K562 (cell line): ENCODE results near the gene ZBP1. TPM values are rescaled to one million over a fixed set of nuclear protein-coding genes. Genes with fewer than 3 reads are reported as not detected.

Experiments
- ATAC-seq: fragments of 200-7000 bp; cut with Tn5 transposase; 3 replicates; pipeline ENCODE4 v1.9.1; 2020; ENCODE audit warnings: moderate library complexity
- BruUV-seq: library from RNA; stranded (reverse); fragments of 400-500 nt; replicated peaks from 2 replicates; lab custom pipeline; 2021; lab: Mats Ljungman, UMichigan
- CTCF ChIA-PET: fragments of 300-600 bp; formaldehyde crosslinking; extraction: SDS; loops from one replicate; lab custom pipeline; 2021; ENCODE audit warnings: low intra/inter-chr PET ratio; lab: Yijun Ruan, JAX
- POLR2A ChIA-PET: fragments of 300-600, 350-650 bp; sonication (Branson Sonifier 250); formaldehyde crosslinking; extraction: SDS; loops from one replicate; lab custom pipeline; 2021; ENCODE audit warnings: antibody characterized with exemption, inconsistent platforms; lab: Yijun Ruan, JAX
- DNase-seq, 4 experiments: peaks; one replicate each; pipeline versions ENCODE4 v3.0.0 to v3.0.0-alpha.2; 2011 to 2018; ENCODE audit warnings: low spot score in 3 of 4, mixed read lengths in 3 of 4; ENCODE audit errors: extremely low read depth in 1 of 4
- FAIRE-seq: peaks from 2 replicates; lab custom pipeline; 2011; peaks lifted over from hg19 to GRCh38; lab: Jason Lieb, UNC
- H2AFZ ChIP-seq: 2 replicates; pipeline ENCODE4 v1.6.0; 2011; ENCODE audit warnings: low read depth, low read length, control low read depth, inconsistent platforms
- H3K27ac ChIP-seq: fragments of 200-600 bp; 3 replicates; pipeline ENCODE4 v1.8.0; 2011; ENCODE audit warnings: low read depth, mild to moderate bottlenecking, control low read depth, inconsistent platforms, low read length, moderate library complexity, mixed read lengths; ENCODE audit errors: extremely low read depth
- H3K27me3 ChIP-seq, 2 experiments: fragments of 300-600 bp in 1 of 2; 2 replicates in 1 of 2; 3 replicates in 1 of 2; pipeline versions ENCODE4 v1.6.0 to v1.8.0; 2011; ENCODE audit warnings: inconsistent platforms in 2 of 2, low read length in 2 of 2, mild to moderate bottlenecking in 1 of 2, mixed read lengths in 1 of 2, moderate library complexity in 1 of 2; ENCODE audit not compliant: control insufficient read depth in 2 of 2, insufficient read depth in 2 of 2
- H3K36me3 ChIP-seq: fragments of 300-600 bp; 3 replicates; pipeline ENCODE4 v1.8.0; 2011; ENCODE audit warnings: mild to moderate bottlenecking, low read length, inconsistent platforms; ENCODE audit not compliant: control insufficient read depth, insufficient read depth
- H3K4me1 ChIP-seq, 2 experiments: fragments of 200-600 bp in 1 of 2; replicated peaks in 1 of 2; 2 replicates in 1 of 2; 3 replicates in 1 of 2; pipeline versions ENCODE4 v1.5.1 to v1.8.0; 2011; ENCODE audit warnings: inconsistent platforms in 2 of 2, low read length in 2 of 2, mild to moderate bottlenecking in 1 of 2, mixed read lengths in 1 of 2, moderate library complexity in 1 of 2; ENCODE audit not compliant: control insufficient read depth in 2 of 2, insufficient read depth in 2 of 2
- H3K4me2 ChIP-seq: 2 replicates; pipeline ENCODE4 v1.6.1; 2011; ENCODE audit warnings: low read length, control low read depth, inconsistent platforms, mixed read lengths; ENCODE audit not compliant: insufficient read depth
- H3K4me3 ChIP-seq: fragments of 200-600 bp; sonication (generic), shearing (Covaris generic); 2 replicates; pipeline ENCODE4 v1.5.1; 2016; ENCODE audit warnings: control low read depth, inconsistent platforms
- H3K79me2 ChIP-seq: fragments of 200-600 bp; 3 replicates; pipeline ENCODE4 v1.8.0; 2011; ENCODE audit warnings: low read length, inconsistent platforms; ENCODE audit not compliant: control insufficient read depth, insufficient read depth
- H3K9ac ChIP-seq, 2 experiments: 2 replicates each; pipeline versions ENCODE4 v1.6.0 to v1.6.1; 2011; ENCODE audit warnings: low read depth in 2 of 2, low read length in 2 of 2, control low read depth in 1 of 2, inconsistent platforms in 1 of 2, mild to moderate bottlenecking in 1 of 2, mixed read lengths in 1 of 2; ENCODE audit not compliant: insufficient read depth in 1 of 2
- H3K9me1 ChIP-seq: one replicate; pipeline ENCODE4 v1.6.0; 2011; ENCODE audit warnings: inconsistent platforms, mild to moderate bottlenecking, low read length, moderate library complexity; ENCODE audit not compliant: control insufficient read depth, insufficient read depth
- H3K9me3 ChIP-seq: replicated peaks from 2 replicates; pipeline ENCODE4 v1.5.1; 2011; ENCODE audit warnings: low read depth, low read length, inconsistent platforms; ENCODE audit not compliant: control insufficient read depth, insufficient read depth
- H4K20me1 ChIP-seq: replicated peaks from 2 replicates; pipeline ENCODE4 v1.6.1; 2011; ENCODE audit warnings: low read length, inconsistent platforms, mixed read lengths; ENCODE audit not compliant: control insufficient read depth, insufficient read depth
- HIVEP1 ChIP-seq: fragments of 250-450 bp; sonication (Bioruptor Pico); IDR thresholded peaks from 2 replicates; pipeline ENCODE4 v1.4.0; 2020; ENCODE audit warnings: mild to moderate bottlenecking
- NCOA4 ChIP-seq: fragments of 450-650 bp; IDR thresholded peaks from 2 replicates; pipeline ENCODE4 v1.6.1; 2018; ENCODE audit warnings: mild to moderate bottlenecking; ENCODE audit not compliant: partially characterized antibody
- POLR2AphosphoS5 ChIP-seq: IDR thresholded peaks from 2 replicates; pipeline ENCODE4 v1.6.1; 2011; ENCODE audit warnings: mild to moderate bottlenecking, low read depth, low read length, moderate library complexity; ENCODE audit not compliant: control insufficient read depth, insufficient read depth
- SMARCA5 ChIP-seq: fragments of 450-650 bp; IDR thresholded peaks from 2 replicates; pipeline ENCODE4 v1.6.1; 2016
- ZKSCAN8 ChIP-seq: fragments of 200-800 bp; sonication (Bioruptor generic); IDR thresholded peaks from 2 replicates; pipeline ENCODE4 v1.6.1; 2016; ENCODE audit warnings: missing genetic modification characterization, missing compliant biosample characterization
- ZNF444 ChIP-seq: fragments of 250-450 bp; sonication (Bioruptor Pico); IDR thresholded peaks from 2 replicates; pipeline ENCODE4 v1.4.0; 2020; ENCODE audit warnings: mild to moderate bottlenecking, moderate library complexity
- ZNF699 ChIP-seq: fragments of 250-450 bp; sonication (Bioruptor Pico); IDR thresholded peaks from 2 replicates; pipeline ENCODE4 v1.8.0; 2021; ENCODE audit warnings: mild to moderate bottlenecking, moderate library complexity; ENCODE audit not compliant: insufficient replicate concordance
- ZSCAN32 ChIP-seq: fragments of 450-650 bp; formaldehyde crosslinking; IDR thresholded peaks from 2 replicates; pipeline ENCODE4 v1.4.0; 2020; ENCODE audit warnings: mild to moderate bottlenecking, moderate library complexity
- WGBS: fragments of 100-300 bp; shearing (Covaris generic); methylation state at CpG from one replicate; pipeline ENCODE4 v1.1.6; 2016; ENCODE audit warnings: low coverage, mixed read lengths; ENCODE audit not compliant: insufficient coverage; ENCODE audit errors: missing lambda C conversion rate; 5-methylcytosine and 5-hydroxymethylcytosine counted together
- in situ Hi-C: fragments of 300-500 bp; cut with MboI; formaldehyde crosslinking; loops from 4 replicates; pipeline ENCODE4 v1.15.0; 2018; ENCODE audit warnings: inconsistent platforms, mixed read lengths
- intact Hi-C: fragments of 100-400 bp; cut with micrococcal nuclease; formaldehyde crosslinking; loops from 2 replicates; pipeline ENCODE4 v1.14.2; 2022
- polyA plus RNA-seq, 8 experiments: library from polyadenylated mRNA; depleted of rRNA in 4 of 8; stranded (reverse) in 5 of 8; unstranded in 3 of 8; fragments of >200 nt; fragmentation: Nextera tagmentation in 2 of 8; fragmentation: Illumina TruSeq in 1 of 8; extraction: Ambion mirVana in 2 of 8; extraction: Trizol in 1 of 8; gene quantifications; 2 replicates each; pipeline versions ENCODE4 v1.2.1 to v1.2.3, GENCODE V29; 2011 to 2014; ENCODE audit warnings: inconsistent platforms in 1 of 8, missing spikeins in 1 of 8
- total RNA-seq, 7 experiments: library from RNA; depleted of rRNA in 6 of 7; stranded (reverse); fragments of >200 nt in 6 of 7; fragmentation: Illumina TruSeq in 2 of 7; extraction: Trizol in 2 of 7; gene quantifications; 2 replicates each; pipeline versions ENCODE4 v1.2.1 to v1.2.3, GENCODE V29; 2011 to 2021; ENCODE audit warnings: low replicate concordance in 1 of 7
- TF ChIP-seq, protein P1 (sequence below): sonication (generic); formaldehyde crosslinking; IDR thresholded peaks from 2 replicates; pipeline ENCODE4 v1.8.0; 2022; ENCODE audit warnings: mild to moderate bottlenecking, missing genetic modification reagents
- TF ChIP-seq, protein P2 (sequence below), 2 experiments: fragments of 150-350 bp in 1 of 2; IDR thresholded peaks; 2 replicates each; pipeline ENCODE4 v1.6.1; 2012 to 2016; ENCODE audit warnings: low read depth in 2 of 2, low read length in 2 of 2, mild to moderate bottlenecking in 1 of 2, moderate library complexity in 1 of 2

Gene ZBP1
- total and polyA plus RNA-seq, 9 of the 15 experiments (the other 6 are each of a cell fraction or from before 2014, with no cell fraction given), result not detected

GRCh38 chr20:57655809-57656155 is 35.6 kb upstream of the ZBP1 start:
- no peak for FAIRE-seq
- Histone ChIP-seq H3K27ac (no peak overlapping the region), H4K20me1 (0 out of 2 replicates have a peak, but pooled peaks cover 9% of the 10 kb centered on the region), H3K4me2 (no peak overlapping the region), H2AFZ (no peak overlapping the region), H3K4me1 (peaks cover 0 to 18% of the 10 kb centered on the region in 2 experiments; a peak in 1 of 5 replicates), H3K27me3 (peaks cover 25 to 82% of the 10 kb centered on the region in 2 experiments; a peak in 3 of 5 replicates), H3K36me3 (no peaks in the 10 kb centered on the region), H3K9me1 (no peaks in the 10 kb centered on the region), H3K79me2 (no peaks in the 10 kb centered on the region), H3K9ac (no peak overlapping the region), H3K4me3 (no peak overlapping the region), H3K9me3 (no peaks in the 10 kb centered on the region)
- in situ Hi-C loops (no loop called here), intact Hi-C loops (loop anchor here (2.0 to 10.0 kb wide), 4 partner anchors 59 to 523 kb away; no protein-coding TSS in a partner anchor)
- peak in 1 of 4 experiments; percentile 8 for DNase-seq
- ChIA-PET CTCF (interaction anchor here (3.1 kb wide), 1 partner anchor 555 kb away, joined by 32 read pairs; no protein-coding TSS in a partner anchor), POLR2A (interaction anchor here (0.6 to 1.0 kb wide), 2 partner anchors 13 to 279 kb away, joined by 3 to 4 read pairs; no protein-coding TSS in a partner anchor)
- no TSS peak for BruUV-seq
- 5% methylated on average over 11 of the region's 11 CpGs for WGBS
- TF ChIP-seq, protein P1, sequence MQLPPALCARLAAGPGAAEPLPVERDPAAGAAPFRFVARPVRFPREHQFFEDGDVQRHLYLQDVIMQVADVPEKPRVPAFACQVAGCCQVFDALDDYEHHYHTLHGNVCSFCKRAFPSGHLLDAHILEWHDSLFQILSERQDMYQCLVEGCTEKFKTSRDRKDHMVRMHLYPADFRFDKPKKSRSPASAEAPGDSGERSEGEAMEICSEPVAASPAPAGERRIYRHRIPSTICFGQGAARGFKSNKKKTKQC (CRISPR knock-in tag), result no peak
- TF ChIP-seq NCOA4, result no peak
- TF ChIP-seq ZSCAN32 (CRISPR knock-in tag), result no peak
- TF ChIP-seq, protein P2, sequence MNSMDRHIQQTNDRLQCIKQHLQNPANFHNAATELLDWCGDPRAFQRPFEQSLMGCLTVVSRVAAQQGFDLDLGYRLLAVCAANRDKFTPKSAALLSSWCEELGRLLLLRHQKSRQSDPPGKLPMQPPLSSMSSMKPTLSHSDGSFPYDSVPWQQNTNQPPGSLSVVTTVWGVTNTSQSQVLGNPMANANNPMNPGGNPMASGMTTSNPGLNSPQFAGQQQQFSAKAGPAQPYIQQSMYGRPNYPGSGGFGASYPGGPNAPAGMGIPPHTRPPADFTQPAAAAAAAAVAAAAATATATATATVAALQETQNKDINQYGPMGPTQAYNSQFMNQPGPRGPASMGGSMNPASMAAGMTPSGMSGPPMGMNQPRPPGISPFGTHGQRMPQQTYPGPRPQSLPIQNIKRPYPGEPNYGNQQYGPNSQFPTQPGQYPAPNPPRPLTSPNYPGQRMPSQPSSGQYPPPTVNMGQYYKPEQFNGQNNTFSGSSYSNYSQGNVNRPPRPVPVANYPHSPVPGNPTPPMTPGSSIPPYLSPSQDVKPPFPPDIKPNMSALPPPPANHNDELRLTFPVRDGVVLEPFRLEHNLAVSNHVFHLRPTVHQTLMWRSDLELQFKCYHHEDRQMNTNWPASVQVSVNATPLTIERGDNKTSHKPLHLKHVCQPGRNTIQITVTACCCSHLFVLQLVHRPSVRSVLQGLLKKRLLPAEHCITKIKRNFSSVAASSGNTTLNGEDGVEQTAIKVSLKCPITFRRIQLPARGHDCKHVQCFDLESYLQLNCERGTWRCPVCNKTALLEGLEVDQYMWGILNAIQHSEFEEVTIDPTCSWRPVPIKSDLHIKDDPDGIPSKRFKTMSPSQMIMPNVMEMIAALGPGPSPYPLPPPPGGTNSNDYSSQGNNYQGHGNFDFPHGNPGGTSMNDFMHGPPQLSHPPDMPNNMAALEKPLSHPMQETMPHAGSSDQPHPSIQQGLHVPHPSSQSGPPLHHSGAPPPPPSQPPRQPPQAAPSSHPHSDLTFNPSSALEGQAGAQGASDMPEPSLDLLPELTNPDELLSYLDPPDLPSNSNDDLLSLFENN (IDR thresholded peaks at IDR 0.05; ENCODE audit: low read depth in 2 of 2, low read length in 2 of 2), result no peak
- no peak for TF ChIP-seq ZKSCAN8 (CRISPR knock-in tag)
- no peak for TF ChIP-seq ZNF699 (CRISPR knock-in tag)
- no peak for TF ChIP-seq SMARCA5
- TF ChIP-seq POLR2AphosphoS5, result no peak
- no peak for TF ChIP-seq HIVEP1 (CRISPR knock-in tag)
- TF ChIP-seq ZNF444 (CRISPR knock-in tag), result no peak
- no peak for ATAC-seq
